CD4-positive, alpha-beta T cell treated with Interleukin-17A for 1 hour (primary cell): ENCODE results near the gene LMAN2.

Experiments used
- DNase-seq: peaks from one replicate; pipeline ENCODE4 v3.0.0-alpha.2; 2020

Gene LMAN2

GRCh38 chr5:177304392-177305119 lies 46.9 kb downstream of the LMAN2 start:
- no peak for DNase-seq

- DNase-seq: no peak
These were observed 47.5 kb downstream of the LMAN2 start for GRCh38 chr5:177303925-177304391.

GRCh38 chr5:177303121-177303924 lies 48.1 kb downstream of the LMAN2 start, which contains the start of the genes PRELID1 and RAB24:
TSS of gene PRELID1 (plus strand) at chr5:177303799. CDS start at chr5:177303986, 187 bp downstream.
TSS of gene RAB24 (minus strand) at chr5:177303719. CDS start at chr5:177303288, 431 bp downstream.
- DNase-seq: peak; percentile 88

GRCh38 chr5:177302354-177303110 lies 48.9 kb downstream of the LMAN2 start:
- no peak for DNase-seq

GRCh38 chr5:177301503-177302165 lies 49.8 kb downstream of the LMAN2 start:
- no peak for DNase-seq

- DNase-seq: no peak
These were observed 50.5 kb downstream of the LMAN2 start for GRCh38 chr5:177300951-177301350.

GRCh38 chr5:177300236-177300880 lies 51.1 kb downstream of the LMAN2 start:
- DNase-seq: peak; percentile 81

- no peak for DNase-seq
These were observed 51.8 kb downstream of the LMAN2 start for GRCh38 chr5:177299697-177300096.

- DNase-seq: no peak
These were observed 53.5 kb downstream of the LMAN2 start for GRCh38 chr5:177297922-177298321.

GRCh38 chr5:177296581-177296980 lies 54.9 kb downstream of the LMAN2 start:
- DNase-seq: no peak

- no peak for DNase-seq
These were observed 55.5 kb downstream of the LMAN2 start for GRCh38 chr5:177295924-177296323.

GRCh38 chr5:177294632-177295031 lies 56.8 kb downstream of the LMAN2 start:
- no peak for DNase-seq

GRCh38 chr5:177293819-177294581 lies 57.5 kb downstream of the LMAN2 start:
- no peak for DNase-seq

GRCh38 chr5:177291735-177292134 lies 59.7 kb downstream of the LMAN2 start:
- DNase-seq: no peak

GRCh38 chr5:177290816-177291596 lies 60.5 kb downstream of the LMAN2 start:
- no peak for DNase-seq

- no peak for DNase-seq
These were observed 63.3 kb downstream of the LMAN2 start for GRCh38 chr5:177288191-177288590.
